DMS53 (cell line): ENCODE data around the gene EFCC1.
A peak's percentile ranks its signal among the peaks of the same experiment; 100 is the strongest.

ENCODE experiments used
- DNase-seq: peaks from one replicate; lab custom pipeline; 2025; lab: John Stamatoyannopoulos, UW

Gene EFCC1

GRCh38 chr3:128994581-128995546 lies 6.2 kb upstream of the EFCC1 start:
- DNase-seq = no peak

DNA sequence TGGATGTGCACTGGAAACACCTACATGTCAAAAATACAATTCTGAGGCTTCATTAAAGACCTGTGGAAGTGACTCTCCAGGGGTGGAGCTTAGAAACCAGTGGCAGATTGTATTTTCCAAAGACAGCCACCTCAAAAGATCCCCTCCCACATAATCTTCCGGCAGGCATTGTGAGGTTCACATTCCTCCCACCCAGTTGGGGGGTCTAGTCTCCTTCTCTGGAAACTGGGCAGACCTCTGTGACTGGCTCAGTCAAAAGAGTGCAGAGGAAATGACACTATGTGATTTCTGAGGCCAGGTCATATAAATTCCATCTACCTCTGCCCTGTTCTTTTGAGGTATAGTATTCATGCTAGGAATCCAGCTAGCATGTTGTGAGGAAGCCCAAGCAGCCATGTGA lies 5.4 kb upstream of the EFCC1 start:
- DNase-seq = no peak

- no peak for DNase-seq
Observed at GRCh38 chr3:128996200-128996599, 4.9 kb upstream of the EFCC1 start.

DNA sequence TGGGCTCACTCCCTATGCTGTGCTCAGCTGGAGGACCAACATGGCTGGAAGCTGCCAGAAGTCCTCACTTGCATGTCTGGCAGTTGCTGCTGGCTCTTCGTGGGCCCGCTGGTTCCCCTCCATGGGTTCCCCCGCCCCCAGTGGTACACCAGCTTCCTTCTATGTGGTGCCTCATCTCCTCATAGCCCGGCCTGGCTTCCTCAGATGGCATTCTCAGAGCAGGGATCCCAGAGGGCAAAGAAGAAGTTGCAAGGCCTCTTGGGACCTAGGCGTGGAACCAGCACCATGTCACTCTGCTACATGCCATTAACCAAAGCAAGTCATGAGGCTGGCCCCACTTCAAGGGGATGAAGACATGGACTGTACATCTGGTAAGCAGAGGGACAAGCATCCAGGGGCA lies 4.4 kb upstream of the EFCC1 start:
- no peak for DNase-seq

- no peak for DNase-seq
Observed at GRCh38 chr3:128997486-128998133, 3.5 kb upstream of the EFCC1 start.

DNA sequence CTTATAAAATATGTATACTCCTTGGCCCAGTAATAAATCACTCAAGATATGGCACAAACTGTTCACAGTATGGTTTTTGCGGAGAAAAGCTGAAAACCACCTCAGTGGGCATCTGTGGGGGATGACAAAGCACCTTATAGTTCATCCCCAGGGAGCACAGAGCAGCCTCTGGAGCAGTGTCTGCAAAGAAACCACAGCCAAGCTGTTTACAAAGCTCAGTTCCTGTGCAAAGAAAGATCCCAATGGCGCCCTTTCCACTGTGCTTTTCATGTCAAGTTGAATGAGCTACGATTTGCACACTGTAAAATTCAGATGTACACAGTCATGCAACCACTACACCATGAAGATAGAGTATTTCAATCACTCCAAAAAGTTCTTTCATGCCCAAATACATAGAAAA lies 2.5 kb upstream of the EFCC1 start:
- DNase-seq = no peak

DNA sequence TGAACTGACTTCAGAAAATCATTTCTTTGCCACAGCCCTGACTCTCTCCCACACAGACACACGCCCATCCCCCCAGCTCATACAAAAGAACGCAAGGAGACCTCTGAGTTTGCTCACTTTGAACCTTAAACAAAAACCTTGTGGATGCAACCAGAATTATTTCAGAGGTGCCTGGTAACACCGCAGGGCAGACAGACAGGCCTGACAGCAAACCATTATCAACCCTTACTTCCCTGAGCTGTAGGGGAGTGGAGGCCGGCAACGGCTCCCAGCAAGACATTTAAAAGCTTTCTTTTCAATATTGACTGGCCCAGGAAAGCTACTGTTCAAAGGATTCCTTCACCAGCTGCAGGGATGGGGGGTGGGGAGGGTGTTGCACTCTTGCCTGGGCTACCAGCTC lies 2.0 kb upstream of the EFCC1 start:
- DNase-seq = no peak

DNA sequence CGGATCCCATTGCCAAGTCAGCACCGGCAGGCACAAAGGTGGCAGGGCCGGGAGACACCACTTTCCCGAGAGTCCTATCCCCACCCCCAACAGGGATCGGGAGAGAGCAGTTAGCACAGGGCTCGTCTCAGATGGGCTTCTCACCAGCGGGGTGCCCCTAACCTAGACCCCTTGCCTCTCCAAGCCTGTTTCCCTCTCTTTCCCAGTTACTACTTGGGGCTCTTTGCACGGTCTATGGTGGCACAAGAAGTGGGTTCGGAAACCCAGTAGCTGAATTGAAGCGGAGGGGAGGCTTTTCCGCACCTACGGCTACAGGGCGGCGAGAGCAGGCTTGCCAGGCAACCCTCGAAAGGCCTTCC lies 383 bp upstream of the EFCC1 start:
- no peak for DNase-seq

DNA sequence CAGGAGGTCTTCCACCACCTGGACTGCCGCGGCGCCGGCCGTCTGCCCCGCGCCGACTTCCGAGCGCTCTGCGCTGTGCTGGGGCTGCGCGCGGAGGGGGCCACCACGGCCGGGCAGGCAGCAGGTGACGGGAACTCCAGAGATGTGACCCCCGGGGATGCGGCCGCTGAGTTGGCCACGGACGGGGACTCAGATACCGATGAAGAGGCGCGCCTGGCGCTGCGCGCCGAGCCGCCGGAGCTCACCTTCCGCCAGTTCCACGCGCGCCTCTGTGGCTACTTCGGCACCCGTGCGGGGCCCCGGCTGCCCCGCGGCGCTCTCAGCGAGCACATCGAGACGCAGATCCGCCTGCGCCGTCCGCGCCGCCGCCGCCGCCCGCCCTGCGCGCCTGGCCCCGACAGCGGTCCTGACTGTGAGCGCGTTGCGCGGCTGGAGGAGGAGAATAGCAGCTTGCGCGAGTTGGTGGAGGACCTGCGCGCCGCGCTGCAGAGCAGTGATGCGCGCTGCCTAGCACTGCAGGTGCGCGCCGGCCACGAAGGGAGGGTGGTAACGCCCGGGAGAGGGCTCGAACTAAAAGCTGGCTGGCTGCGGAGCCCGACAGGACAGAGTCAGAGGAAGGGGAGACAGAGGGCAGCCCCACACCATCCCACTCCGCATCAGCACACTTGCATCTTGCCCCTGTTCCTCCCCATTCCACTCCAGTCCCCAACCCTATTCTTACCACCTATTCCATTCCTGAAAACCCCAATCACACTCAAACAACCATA lies 885 bp downstream of the EFCC1 start:
- peak; percentile 18 for DNase-seq

DNA sequence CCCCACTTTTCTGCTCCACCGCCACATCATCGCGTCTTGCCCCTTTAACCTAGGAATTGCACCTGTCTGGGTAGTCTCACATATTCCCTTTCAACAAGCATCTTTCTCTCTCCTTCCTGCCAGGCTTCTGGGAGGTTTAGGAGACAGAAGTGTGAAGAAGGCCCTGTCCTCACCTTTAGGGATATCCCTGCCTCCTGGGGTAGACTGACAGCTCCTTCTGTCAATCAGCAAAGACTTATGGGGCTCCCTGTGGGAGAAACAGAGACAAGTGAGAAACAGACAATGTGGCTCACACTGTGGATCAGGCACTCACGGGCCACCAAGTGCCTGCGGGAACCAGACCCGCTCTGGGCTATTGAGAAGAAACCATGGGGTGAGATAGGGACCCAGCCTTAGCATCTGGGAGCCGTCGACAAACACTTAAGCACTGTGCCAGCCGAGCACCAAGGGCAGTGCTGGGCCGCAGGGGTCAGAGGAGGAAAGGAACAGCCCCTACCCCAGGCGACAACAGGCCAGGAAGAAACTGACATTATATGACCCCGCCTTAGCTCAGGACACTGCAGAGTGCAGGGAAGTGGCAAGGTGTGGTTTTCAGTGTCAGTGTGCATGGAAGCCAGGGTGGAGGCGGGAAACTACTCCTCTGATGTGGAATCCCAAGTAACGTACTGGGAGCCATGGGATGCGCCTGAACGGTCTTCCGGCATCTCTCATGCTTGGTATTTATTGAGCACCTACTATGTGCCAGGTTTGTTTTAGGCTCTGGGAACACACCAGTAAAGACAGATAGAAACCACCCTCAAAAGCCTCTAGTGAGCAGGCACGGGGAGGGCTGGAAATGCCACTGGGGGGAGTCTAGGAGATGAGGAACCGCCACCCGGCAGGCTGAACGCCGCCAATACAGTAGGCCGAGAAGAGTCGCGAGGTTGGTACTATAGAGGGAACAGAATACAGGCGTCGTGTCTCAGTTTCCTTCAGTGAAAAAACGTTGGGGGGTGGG lies 1.8 kb downstream of the EFCC1 start:
- peak; percentile 39 for DNase-seq

DNA sequence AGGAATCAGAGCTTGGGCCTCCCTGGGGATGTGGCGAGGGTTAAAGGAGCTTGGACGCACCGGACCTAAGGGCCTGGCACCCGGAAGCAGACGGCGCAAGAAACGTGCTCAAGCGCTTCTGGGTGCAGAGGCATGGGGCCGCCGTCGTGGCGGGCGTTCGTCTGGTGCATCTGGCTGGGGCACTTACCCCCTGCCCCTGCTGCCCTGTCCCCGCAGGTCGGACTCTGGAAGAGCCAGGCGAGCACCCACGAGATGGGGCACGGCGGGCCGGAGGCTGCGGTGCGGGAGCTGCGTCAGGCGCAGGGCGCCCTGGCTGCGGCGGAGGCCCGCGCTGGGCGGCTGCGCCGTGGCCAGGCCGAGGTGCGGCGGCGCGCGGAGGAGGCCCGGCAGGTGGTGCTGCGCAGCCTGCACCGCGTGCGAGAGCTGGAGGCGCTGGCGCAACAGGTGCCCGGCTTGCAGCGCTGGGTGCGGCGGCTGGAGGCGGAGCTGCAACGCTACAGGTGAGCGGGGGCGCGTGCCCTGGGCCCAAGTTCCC lies 2.5 kb downstream of the EFCC1 start:
- DNase-seq = peak; percentile 94

DNA sequence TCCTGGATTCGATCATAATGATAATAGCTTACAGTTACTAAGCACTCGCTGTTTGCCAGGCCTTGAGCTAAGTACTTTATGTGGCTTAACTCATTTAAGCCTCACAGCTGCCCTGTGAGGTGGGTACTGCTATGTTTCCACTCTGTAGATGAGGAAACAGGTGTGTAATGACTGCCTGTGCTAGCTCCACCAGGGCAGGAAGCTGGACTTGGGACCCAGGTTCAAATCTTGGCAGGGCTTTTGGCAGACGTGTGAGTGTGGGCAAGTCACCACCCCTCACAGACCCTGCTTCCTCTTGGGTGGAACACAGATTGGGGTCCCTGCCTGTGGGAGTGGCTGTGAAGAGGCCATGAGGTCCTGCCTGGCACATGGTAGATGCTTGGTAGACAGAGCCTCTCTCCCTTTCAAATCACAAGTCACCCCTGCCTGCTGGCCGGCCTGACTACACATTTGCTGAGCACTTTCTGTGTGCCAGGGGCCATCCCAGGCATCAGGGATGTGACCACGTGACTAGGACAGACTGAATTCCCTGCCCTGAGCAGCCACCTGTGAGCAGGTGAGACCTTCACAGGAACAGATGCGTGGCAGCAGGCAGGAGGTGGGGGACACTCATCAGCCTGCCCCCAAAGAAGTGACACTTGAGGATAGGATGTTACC lies 3.7 kb downstream of the EFCC1 start:
- peak; percentile 85 for DNase-seq

DNA sequence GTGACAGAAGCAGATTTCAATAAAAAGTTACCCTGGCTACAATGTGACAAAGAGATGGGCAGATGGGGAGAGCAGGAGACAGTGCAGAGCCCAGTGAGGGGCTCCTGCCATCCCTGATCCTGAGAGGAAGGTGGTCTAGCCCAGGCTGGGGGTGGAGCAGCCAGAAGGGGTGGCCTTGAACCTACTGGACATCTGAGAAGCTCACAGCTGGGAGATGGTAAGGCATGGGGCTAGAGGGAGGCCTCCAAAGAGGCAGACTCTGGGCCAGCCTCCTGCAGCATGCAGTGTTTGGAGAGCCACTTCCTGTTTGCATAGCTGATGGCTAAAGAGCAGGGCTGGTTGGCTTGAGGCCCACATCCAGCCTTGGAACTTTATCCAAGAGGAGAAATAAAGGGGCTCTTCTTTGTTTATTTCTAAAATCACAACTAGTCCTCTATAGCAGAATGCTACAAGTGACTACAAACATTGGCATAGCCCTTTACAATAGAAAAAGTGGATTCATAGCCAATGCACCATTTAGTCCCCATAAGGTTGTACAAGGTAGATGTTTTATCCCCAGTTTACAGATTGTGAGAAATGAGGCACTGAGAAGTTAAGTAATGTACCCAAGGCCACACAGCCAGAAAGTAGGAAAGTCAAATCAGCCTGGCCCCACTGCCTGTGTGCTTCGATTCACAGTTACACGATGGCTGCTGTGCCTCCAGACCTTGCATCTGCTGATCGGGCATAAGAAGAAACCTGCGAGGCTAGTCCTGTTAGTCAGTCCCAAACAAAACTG lies 4.6 kb downstream of the EFCC1 start:
- DNase-seq = peak; percentile 85

DNA sequence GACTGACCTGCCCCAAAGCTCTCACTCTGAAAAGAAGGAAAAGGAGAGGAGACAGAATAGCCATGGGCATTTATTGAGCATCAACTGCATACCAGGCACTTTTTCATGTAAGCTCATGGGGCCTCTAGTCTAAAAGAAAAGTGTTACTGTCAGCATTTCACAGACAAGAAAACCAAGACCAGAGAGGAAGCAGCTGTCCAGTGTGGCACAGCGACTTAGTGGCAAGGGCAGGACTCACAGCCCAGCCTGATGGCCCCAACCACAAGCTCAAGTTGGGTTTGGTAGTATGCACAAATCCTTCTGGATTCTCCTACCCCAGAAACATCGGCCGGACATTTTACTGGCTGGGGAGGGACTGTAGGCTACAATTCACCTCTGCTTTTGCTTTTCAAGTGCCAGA lies 5.8 kb downstream of the EFCC1 start:
- DNase-seq = no peak

DNA sequence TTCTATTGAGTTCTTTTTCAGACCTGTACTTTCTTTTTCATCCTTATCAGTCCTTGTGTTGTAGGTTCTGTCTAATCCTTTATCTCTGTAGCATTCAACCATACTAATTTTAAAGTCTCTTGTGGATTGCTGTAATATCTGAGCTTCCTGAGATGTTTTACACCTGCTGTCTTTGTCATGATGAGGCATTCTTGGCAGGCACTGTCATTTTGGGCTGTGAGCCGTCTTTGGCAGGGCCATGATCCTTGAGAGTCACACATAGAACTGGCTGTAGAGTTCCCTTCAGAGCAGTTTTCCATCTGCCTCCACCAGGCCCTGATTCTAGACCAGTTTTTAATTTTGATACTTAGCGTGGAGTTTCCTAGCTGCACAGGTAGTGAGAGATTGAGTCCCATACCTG lies 6.7 kb downstream of the EFCC1 start:
- DNase-seq = no peak

GRCh38 chr3:129009266-129009665 lies 8.2 kb downstream of the EFCC1 start:
- no peak for DNase-seq

DNA sequence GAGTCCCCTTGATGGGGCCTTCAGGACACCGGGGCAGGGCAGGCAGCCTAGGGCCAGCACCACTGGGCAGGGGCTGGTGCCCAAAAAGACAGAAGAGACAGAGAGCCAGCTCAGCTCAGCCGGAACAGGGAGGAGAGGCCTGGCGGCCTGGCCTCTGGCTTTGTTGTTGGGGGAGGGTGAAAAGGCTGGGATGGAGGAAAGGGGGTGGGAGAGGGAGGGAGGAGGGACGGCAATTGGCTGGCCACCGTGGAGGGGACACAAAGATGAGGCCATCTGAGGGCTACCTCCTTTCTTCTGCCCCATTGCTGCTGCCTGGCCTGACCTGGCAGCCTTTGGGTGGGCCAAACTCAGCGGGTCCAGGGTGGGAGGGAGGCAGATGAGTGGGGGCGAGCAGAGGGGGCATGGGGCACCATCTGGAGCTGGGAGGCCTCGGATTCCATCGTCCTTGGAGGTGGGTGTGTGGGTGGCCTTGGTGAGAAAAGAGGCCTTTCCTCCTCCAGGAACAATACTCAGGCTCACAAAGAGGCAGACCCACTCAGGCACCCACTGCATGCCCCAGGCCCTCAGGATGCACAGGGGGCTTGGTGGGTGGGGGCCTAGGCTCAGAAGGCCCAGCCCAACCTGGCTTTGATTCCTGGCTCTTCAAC lies 9.3 kb downstream of the EFCC1 start:
- DNase-seq = no peak

DNA sequence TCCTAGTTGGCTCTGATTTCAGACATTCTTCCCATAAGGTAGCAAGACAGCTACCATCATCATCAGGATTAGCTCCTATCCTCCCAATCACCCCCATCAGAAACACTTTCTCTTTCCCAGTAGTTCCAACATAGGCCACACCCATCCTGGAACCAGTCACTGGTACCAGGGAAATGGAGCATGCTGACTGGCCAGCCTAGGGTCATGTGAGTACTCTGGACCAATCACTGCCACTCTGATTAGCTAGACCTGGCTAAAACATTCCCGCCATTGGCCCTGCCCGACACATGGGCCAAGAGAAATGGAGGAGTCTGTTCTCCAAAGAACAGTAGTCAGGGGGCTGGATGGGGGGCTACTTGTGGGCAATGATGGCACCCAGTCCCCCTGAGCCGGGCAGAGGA lies 12.4 kb downstream of the EFCC1 start:
- peak; percentile 41 for DNase-seq

GRCh38 chr3:129014148-129014547 lies 13.0 kb downstream of the EFCC1 start:
- DNase-seq = no peak
